ENCODE results near the gene NKX2-3. TPM values are rescaled to one million over a fixed set of nuclear protein-coding genes. Genes with fewer than 3 reads are reported as not detected.

The NKX2-3 gene
- polyA plus RNA-seq, 3 donors = not detected

DNA sequence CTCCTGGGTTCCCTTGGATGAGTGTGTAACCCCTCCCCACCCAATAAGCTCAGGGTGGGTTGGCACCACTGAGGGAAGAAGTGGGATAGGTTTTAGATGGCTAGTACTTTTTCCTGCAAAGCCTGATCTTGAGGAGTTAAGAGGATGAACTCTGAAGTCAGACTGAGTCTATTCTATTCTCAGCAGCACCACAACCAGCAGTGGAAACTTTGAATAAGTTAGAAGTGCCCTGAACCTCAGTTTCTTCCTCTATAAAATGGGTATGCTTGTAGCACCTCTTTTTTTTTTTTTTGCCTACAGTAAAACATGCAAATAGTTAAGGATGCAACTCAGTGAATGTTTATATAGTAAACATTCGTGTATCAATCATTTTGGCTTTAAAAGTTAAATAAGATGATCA lies 7.1 kb downstream of the NKX2-3 start:
- Histone ChIP-seq H3K4me3 (replicated peaks in 1 of 3; ENCODE audit: low read depth in 2 of 3, low read length in 3 of 3) (no peak overlapping the region), H2AFZ (ENCODE audit: insufficient read depth, low read depth, low read length, poor library complexity, severe bottlenecking) (no peak overlapping the region)

DNA sequence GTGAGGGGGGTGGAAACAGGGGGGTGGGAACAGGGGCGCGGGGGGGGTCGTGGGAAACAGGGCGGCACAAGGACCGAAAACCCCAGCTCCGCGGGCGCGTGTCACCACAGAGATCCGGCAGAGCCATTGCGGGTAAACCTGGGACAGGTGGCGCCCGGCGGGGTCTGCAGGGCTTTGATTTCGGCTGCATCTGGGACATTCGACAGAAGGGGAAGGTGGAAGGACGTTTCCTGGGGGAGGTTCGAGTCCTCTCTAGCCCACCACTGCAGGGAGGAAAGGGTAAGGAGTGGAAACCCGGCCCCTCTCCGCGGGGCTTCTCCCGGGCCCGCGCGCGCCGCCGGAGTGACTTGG lies 7.5 kb downstream of the NKX2-3 start:
- Histone ChIP-seq H3K27ac (ENCODE audit: low read depth in 1 of 2, low read length in 2 of 2) (no peak overlapping the region), H3K27me3 (ENCODE audit: control insufficient read depth in 2 of 2, insufficient read depth in 2 of 2, low read length in 2 of 2) (peaks cover 80 to 88% of the 10 kb centered on the region in 2 donors), H2AFZ (ENCODE audit: insufficient read depth, low read depth, low read length, poor library complexity, severe bottlenecking) (no peak overlapping the region), H3K9me3 (replicated peaks in 1 of 2; ENCODE audit: control insufficient read depth in 1 of 2, insufficient read depth in 1 of 2, low read length in 2 of 2) (peaks cover 0 to 29% of the 10 kb centered on the region in 2 donors), H4K20me1 (ENCODE audit: insufficient read depth, low read length) (no peaks in the 10 kb centered on the region), H3K79me2 (ENCODE audit: insufficient read depth, low read length) (no peaks in the 10 kb centered on the region), H3K4me1 (ENCODE audit: control insufficient read depth in 1 of 2, insufficient read depth in 2 of 2, low read length in 2 of 2) (peaks cover 14 to 35% of the 10 kb centered on the region in 2 donors), H3K4me2 (replicated peaks; ENCODE audit: extremely low read depth, low read length, poor library complexity, severe bottlenecking) (peak overlapping the region; percentile 28), H3K4me3 (replicated peaks in 1 of 3; ENCODE audit: low read depth in 2 of 3, low read length in 3 of 3) (no peak overlapping the region), H3K9ac (ENCODE audit: insufficient read depth, low read length, poor library complexity, severe bottlenecking) (no peak overlapping the region), H3K36me3 (replicated peaks in 1 of 2; ENCODE audit: control insufficient read depth in 1 of 2, insufficient read depth in 2 of 2, low read length in 2 of 2) (no peaks in the 10 kb centered on the region)
- Mint-ChIP-seq H3K9me3 (peaks cover 0 to 13% (median 6%) of the 10 kb centered on the region in 7 donors), H3K27ac (no peak overlapping the region), H3K4me1 (peaks cover 26% of the 10 kb centered on the region), H3K4me3 (peak overlapping the region in 1 of 2 donors; percentile 79), H3K36me3 (peaks cover 0 to 4% of the 10 kb centered on the region in 2 donors), H3K27me3 (ENCODE audit: low read depth in 3 of 3) (peaks cover 87 to 96% (median 93%) of the 10 kb centered on the region in 3 donors)
- intact Hi-C loops (cut with micrococcal nuclease) = no loop called here
- TF ChIP-seq, protein P1, sequence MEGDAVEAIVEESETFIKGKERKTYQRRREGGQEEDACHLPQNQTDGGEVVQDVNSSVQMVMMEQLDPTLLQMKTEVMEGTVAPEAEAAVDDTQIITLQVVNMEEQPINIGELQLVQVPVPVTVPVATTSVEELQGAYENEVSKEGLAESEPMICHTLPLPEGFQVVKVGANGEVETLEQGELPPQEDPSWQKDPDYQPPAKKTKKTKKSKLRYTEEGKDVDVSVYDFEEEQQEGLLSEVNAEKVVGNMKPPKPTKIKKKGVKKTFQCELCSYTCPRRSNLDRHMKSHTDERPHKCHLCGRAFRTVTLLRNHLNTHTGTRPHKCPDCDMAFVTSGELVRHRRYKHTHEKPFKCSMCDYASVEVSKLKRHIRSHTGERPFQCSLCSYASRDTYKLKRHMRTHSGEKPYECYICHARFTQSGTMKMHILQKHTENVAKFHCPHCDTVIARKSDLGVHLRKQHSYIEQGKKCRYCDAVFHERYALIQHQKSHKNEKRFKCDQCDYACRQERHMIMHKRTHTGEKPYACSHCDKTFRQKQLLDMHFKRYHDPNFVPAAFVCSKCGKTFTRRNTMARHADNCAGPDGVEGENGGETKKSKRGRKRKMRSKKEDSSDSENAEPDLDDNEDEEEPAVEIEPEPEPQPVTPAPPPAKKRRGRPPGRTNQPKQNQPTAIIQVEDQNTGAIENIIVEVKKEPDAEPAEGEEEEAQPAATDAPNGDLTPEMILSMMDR (IDR thresholded peaks at IDR 0.05) = no peak
- WGBS (ENCODE audit: insufficient coverage) = 1% methylated on average over 11 of the region's 28 CpGs
- no peak for DNase-seq

More for the DNA sequence above, 7.1 kb downstream of the NKX2-3 start:
- H3K9me3 ChIP-seq (replicated peaks in 1 of 2; ENCODE audit: control insufficient read depth in 1 of 2, insufficient read depth in 1 of 2, low read length in 2 of 2) = peaks cover 0 to 31% of the 10 kb centered on the region in 2 donors
- H4K20me1 ChIP-seq (ENCODE audit: insufficient read depth, low read length) = no peaks in the 10 kb centered on the region
- DNase-seq = no peak
- no peak overlapping the region for H3K27ac Mint-ChIP-seq
- H3K27me3 ChIP-seq (ENCODE audit: control insufficient read depth in 2 of 2, insufficient read depth in 2 of 2, low read length in 2 of 2) = peaks cover 80 to 89% of the 10 kb centered on the region in 2 donors
- H3K4me2 ChIP-seq (replicated peaks; ENCODE audit: extremely low read depth, low read length, poor library complexity, severe bottlenecking) = no peak overlapping the region
- H3K4me1 Mint-ChIP-seq = peaks cover 28% of the 10 kb centered on the region
- TF ChIP-seq, protein P1 (IDR thresholded peaks at IDR 0.05) = no peak
- peaks cover 0 to 14% (median 6%) of the 10 kb centered on the region in 7 donors for H3K9me3 Mint-ChIP-seq
- no peak overlapping the region for H3K27ac ChIP-seq (ENCODE audit: low read depth in 1 of 2, low read length in 2 of 2)
- no peak overlapping the region for H3K9ac ChIP-seq (ENCODE audit: insufficient read depth, low read length, poor library complexity, severe bottlenecking)
- intact Hi-C loops (cut with micrococcal nuclease) = no loop called here
- no peaks in the 10 kb centered on the region for H3K79me2 ChIP-seq (ENCODE audit: insufficient read depth, low read length)
- H3K36me3 Mint-ChIP-seq = peaks cover 0 to 4% of the 10 kb centered on the region in 2 donors
- H3K4me3 Mint-ChIP-seq = peak overlapping the region in 1 of 2 donors; percentile 93
- peaks cover 17 to 39% of the 10 kb centered on the region in 2 donors for H3K4me1 ChIP-seq (ENCODE audit: control insufficient read depth in 1 of 2, insufficient read depth in 2 of 2, low read length in 2 of 2)
- peaks cover 87 to 96% (median 92%) of the 10 kb centered on the region in 3 donors for H3K27me3 Mint-ChIP-seq (ENCODE audit: low read depth in 3 of 3)
- no peaks in the 10 kb centered on the region for H3K36me3 ChIP-seq (replicated peaks in 1 of 2; ENCODE audit: control insufficient read depth in 1 of 2, insufficient read depth in 2 of 2, low read length in 2 of 2)
- no CpG with 5 or more reads among the region's 1 CpG for WGBS (ENCODE audit: insufficient coverage)
